Measurements from ENCODE around the gene ZNF136.

ZNF136 gene

GRCh38 chr19:12194827-12195731 lies 32.2 kb downstream of the ZNF136 start:
- Histone ChIP-seq H3K9me3 (ENCODE audit: control insufficient read depth, insufficient read depth, low read length) (no peaks in the 10 kb centered on the region), H3K27ac (ENCODE audit: low read length) (no peak overlapping the region), H3K4me1 (ENCODE audit: control insufficient read depth, insufficient read depth, low read length) (no peaks in the 10 kb centered on the region), H3K36me3 (ENCODE audit: control insufficient read depth, insufficient read depth, low read length) (no peaks in the 10 kb centered on the region), H3K27me3 (ENCODE audit: control insufficient read depth, insufficient read depth, low read length) (no peaks in the 10 kb centered on the region), H3K4me3 (ENCODE audit: low read length) (peak overlapping the region; percentile 64; the same call in 1 of the 2 replicates)
- DNase-seq (ENCODE audit: low read depth, low spot score), result peak; percentile 93
- WGBS (ENCODE audit: insufficient coverage, insufficient read length), result no CpG with 5 or more reads among the region's 62 CpGs

DNA sequence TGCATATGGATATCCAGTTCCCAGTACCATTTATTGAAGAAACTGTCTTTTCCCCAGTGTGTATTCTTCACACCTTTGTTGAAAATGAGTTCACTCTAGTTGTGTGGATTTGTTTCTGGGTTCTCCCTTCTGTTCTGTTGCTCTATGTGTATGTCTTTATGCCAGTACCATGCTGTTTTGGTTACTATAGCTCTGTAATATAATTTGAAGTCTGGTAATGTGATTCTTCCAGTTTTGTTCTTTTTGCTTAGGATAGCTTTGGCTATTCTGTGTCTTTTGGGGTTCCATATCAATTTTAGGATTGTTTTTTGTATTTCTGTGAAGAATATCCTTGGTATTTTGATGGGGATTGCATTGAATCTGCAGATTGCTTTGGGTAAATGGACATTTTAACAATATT lies 35.2 kb downstream of the ZNF136 start:
- no peak overlapping the region for H3K4me3 ChIP-seq (ENCODE audit: low read length)
- no peaks in the 10 kb centered on the region for H3K27me3 ChIP-seq (ENCODE audit: control insufficient read depth, insufficient read depth, low read length)
- DNase-seq (ENCODE audit: low read depth, low spot score), result no peak
- H3K9me3 ChIP-seq (ENCODE audit: control insufficient read depth, insufficient read depth, low read length), result no peaks in the 10 kb centered on the region
- no peak overlapping the region for H3K27ac ChIP-seq (ENCODE audit: low read length)
- no peaks in the 10 kb centered on the region for H3K4me1 ChIP-seq (ENCODE audit: control insufficient read depth, insufficient read depth, low read length)
- no peaks in the 10 kb centered on the region for H3K36me3 ChIP-seq (ENCODE audit: control insufficient read depth, insufficient read depth, low read length)

DNA sequence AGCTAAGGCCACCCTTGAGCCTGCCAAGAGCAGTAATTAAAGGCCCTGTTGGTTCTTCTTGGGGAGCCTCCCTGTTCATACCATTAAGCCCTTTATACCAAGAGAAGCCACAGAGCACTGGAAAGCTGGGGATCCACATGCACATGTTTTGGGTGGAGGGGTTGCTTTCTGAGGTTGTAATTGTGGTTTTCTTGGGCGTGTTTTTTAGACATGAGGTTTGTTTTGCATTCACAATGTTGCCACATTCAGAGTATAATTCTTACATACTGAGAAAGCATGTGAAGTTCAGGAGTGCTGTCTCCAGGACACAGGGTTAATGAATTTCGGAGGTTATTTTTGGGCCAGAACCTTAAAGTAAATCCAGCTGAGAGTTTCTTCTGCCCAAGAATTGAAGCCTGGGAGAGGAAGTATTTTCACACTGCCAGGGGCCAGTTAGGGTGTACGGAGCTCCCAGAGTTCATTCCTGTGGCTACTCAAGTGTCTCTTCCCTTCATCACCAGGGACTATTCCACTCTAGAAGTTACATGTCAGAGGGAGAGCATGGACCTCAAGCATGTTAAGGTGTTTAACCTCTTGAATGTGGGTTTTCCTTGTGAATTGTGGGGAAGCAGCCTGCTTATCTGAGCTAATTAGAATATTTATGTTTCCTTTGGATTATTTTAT lies 37.0 kb downstream of the ZNF136 start:
- Histone ChIP-seq H3K27me3 (ENCODE audit: control insufficient read depth, insufficient read depth, low read length) (no peaks in the 10 kb centered on the region), H3K4me1 (ENCODE audit: control insufficient read depth, insufficient read depth, low read length) (no peaks in the 10 kb centered on the region), H3K9me3 (ENCODE audit: control insufficient read depth, insufficient read depth, low read length) (no peaks in the 10 kb centered on the region; the same call in 1 of the 2 replicates), H3K36me3 (ENCODE audit: control insufficient read depth, insufficient read depth, low read length) (no peaks in the 10 kb centered on the region), H3K4me3 (ENCODE audit: low read length) (no peak overlapping the region), H3K27ac (ENCODE audit: low read length) (no peak overlapping the region)
- DNase-seq (ENCODE audit: low read depth, low spot score), result no peak
- WGBS (ENCODE audit: insufficient coverage, insufficient read length), result no CpG with 5 or more reads among the region's 3 CpGs

DNA sequence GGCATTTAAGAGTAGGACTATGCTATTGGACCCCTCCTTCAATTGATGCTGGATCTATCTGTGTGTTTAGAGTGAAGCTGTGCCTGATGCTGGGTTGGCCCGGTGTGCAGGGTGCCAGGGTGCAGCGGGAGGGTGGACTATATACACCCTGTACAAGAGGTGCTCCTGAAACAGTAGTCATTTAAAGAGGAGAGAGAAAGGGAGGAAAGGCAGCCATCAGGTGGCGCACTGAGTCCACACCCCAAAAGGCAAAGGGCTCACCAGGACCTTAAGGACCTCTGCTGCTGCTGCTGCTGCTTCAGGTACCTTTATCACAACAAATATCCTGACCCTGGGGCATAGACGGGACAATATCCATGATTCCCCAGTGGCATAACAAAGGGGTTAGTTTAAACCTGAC lies 39.4 kb downstream of the ZNF136 start:
- H3K27me3 ChIP-seq (ENCODE audit: control insufficient read depth, insufficient read depth, low read length), result no peaks in the 10 kb centered on the region
- no peak overlapping the region for H3K27ac ChIP-seq (ENCODE audit: low read length)
- WGBS (ENCODE audit: insufficient coverage, insufficient read length), result no CpG with 5 or more reads among the region's 4 CpGs
- DNase-seq (ENCODE audit: low read depth, low spot score), result no peak
- no peaks in the 10 kb centered on the region for H3K36me3 ChIP-seq (ENCODE audit: control insufficient read depth, insufficient read depth, low read length)
- H3K4me1 ChIP-seq (ENCODE audit: control insufficient read depth, insufficient read depth, low read length), result no peaks in the 10 kb centered on the region
- no peak overlapping the region for H3K4me3 ChIP-seq (ENCODE audit: low read length)
- no peaks in the 10 kb centered on the region; the same call in 1 of the 2 replicates for H3K9me3 ChIP-seq (ENCODE audit: control insufficient read depth, insufficient read depth, low read length)

DNA sequence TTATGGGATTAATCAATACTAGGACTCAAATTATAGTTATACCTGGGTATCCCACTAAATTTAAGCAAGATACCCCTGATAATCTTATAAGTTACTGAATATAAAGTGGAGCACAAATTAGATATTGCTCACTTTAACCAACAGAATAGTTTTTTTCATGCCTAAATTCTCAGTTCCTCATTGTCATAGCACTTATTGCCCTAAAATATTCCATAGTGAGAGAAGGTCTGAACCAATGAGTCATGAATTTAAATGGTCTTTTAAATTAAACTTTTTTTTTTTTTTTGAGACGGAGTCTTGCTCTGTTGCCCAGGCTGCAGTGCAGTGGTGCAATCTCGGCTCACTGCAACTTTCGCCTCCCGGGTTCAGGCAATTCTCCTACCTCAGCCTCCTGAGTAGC lies 42.4 kb downstream of the ZNF136 start:
- H3K9me3 ChIP-seq (ENCODE audit: control insufficient read depth, insufficient read depth, low read length), result no peaks in the 10 kb centered on the region; the same call in 1 of the 2 replicates
- DNase-seq (ENCODE audit: low read depth, low spot score), result no peak
- H3K4me3 ChIP-seq (ENCODE audit: low read length), result no peak overlapping the region
- WGBS (ENCODE audit: insufficient coverage, insufficient read length), result no CpG with 5 or more reads among the region's 4 CpGs
- H3K36me3 ChIP-seq (ENCODE audit: control insufficient read depth, insufficient read depth, low read length), result no peaks in the 10 kb centered on the region
- no peaks in the 10 kb centered on the region for H3K27me3 ChIP-seq (ENCODE audit: control insufficient read depth, insufficient read depth, low read length)
- no peak overlapping the region for H3K27ac ChIP-seq (ENCODE audit: low read length)
- no peaks in the 10 kb centered on the region for H3K4me1 ChIP-seq (ENCODE audit: control insufficient read depth, insufficient read depth, low read length)

DNA sequence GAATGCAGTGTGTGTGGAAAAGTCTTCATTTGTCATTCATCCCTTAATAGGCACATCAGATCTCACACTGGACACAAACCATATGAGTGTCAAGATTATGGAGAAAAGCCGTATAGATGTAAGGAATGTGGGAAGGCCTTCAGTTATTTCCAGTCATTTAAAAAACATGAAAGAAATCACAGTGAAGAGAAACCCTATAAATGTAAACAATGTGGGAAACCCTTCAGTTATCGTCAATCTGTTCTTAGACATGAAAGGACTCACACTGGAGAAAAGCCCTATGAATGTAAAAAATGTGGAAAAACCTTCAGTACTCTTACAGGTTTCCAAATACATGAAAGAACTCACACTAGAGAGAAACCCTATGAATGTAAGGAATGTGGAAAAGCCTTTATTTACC lies 45.3 kb downstream of the ZNF136 start:
- WGBS (ENCODE audit: insufficient coverage, insufficient read length), result no CpG with 5 or more reads among the region's 2 CpGs
- Histone ChIP-seq H3K4me1 (ENCODE audit: control insufficient read depth, insufficient read depth, low read length) (no peaks in the 10 kb centered on the region), H3K27me3 (ENCODE audit: control insufficient read depth, insufficient read depth, low read length) (no peaks in the 10 kb centered on the region), H3K9me3 (ENCODE audit: control insufficient read depth, insufficient read depth, low read length) (no peaks in the 10 kb centered on the region; the same call in 1 of the 2 replicates), H3K36me3 (ENCODE audit: control insufficient read depth, insufficient read depth, low read length) (no peaks in the 10 kb centered on the region), H3K27ac (ENCODE audit: low read length) (no peak overlapping the region), H3K4me3 (ENCODE audit: low read length) (no peak overlapping the region)
- DNase-seq (ENCODE audit: low read depth, low spot score), result no peak

DNA sequence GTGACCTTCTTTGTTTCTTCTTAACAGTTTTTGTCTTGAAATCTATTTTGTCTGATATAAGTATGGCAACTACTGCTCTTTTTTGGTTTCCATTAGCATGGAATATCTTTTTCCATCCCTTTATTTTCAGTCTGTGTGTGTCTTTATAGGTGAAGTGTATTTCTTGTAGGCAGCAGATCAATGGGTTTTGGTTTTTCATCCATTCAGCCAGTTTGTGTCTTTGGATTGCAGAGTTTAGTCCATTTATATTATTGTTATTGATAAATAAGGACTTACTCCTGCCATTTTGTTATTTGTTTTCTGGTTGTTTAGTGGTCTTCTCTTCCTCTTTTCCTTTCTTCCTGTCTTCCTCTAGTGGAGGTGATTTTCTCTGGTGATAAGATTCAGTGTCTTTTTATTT lies 54.4 kb downstream of the ZNF136 start:
- Histone ChIP-seq H3K9me3 (ENCODE audit: control insufficient read depth, insufficient read depth, low read length) (no peaks in the 10 kb centered on the region), H3K27me3 (ENCODE audit: control insufficient read depth, insufficient read depth, low read length) (no peaks in the 10 kb centered on the region), H3K4me1 (ENCODE audit: control insufficient read depth, insufficient read depth, low read length) (no peaks in the 10 kb centered on the region), H3K4me3 (ENCODE audit: low read length) (no peak overlapping the region), H3K27ac (ENCODE audit: low read length) (no peak overlapping the region), H3K36me3 (ENCODE audit: control insufficient read depth, insufficient read depth, low read length) (no peaks in the 10 kb centered on the region)
- no peak for DNase-seq (ENCODE audit: low read depth, low spot score)

- Histone ChIP-seq H3K27me3 (ENCODE audit: control insufficient read depth, insufficient read depth, low read length) (no peaks in the 10 kb centered on the region), H3K4me3 (ENCODE audit: low read length) (no peak overlapping the region), H3K36me3 (ENCODE audit: control insufficient read depth, insufficient read depth, low read length) (no peaks in the 10 kb centered on the region), H3K9me3 (ENCODE audit: control insufficient read depth, insufficient read depth, low read length) (no peaks in the 10 kb centered on the region), H3K27ac (ENCODE audit: low read length) (no peak overlapping the region), H3K4me1 (ENCODE audit: control insufficient read depth, insufficient read depth, low read length) (no peaks in the 10 kb centered on the region)
- no CpG with 5 or more reads among the region's 1 CpG for WGBS (ENCODE audit: insufficient coverage, insufficient read length)
- no peak for DNase-seq (ENCODE audit: low read depth, low spot score)
Observed at GRCh38 chr19:12222980-12223630, 60.2 kb downstream of the ZNF136 start.

DNA sequence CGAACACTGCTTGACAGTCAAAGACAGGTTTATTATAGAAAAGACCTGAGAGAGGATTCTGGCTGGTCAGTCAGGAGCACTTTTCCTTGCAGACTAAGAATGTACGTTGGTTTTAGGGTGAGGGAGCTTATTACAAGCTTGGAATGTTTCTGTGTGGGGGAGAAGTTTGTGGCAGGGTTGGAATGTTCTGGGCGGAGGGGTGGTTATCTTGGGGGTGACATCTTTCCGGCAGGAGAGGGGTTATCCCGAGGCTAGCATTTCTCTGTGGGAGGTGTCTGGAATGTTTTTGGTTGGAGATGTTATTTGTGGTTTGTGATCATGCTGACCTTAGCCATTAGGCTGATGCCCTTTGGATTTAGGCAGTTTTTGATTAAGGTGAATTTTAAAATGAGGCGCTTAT lies 61.8 kb downstream of the ZNF136 start:
- no peak overlapping the region for H3K27ac ChIP-seq (ENCODE audit: low read length)
- H3K9me3 ChIP-seq (ENCODE audit: control insufficient read depth, insufficient read depth, low read length), result no peaks in the 10 kb centered on the region
- H3K27me3 ChIP-seq (ENCODE audit: control insufficient read depth, insufficient read depth, low read length), result no peaks in the 10 kb centered on the region
- no CpG with 5 or more reads among the region's 6 CpGs for WGBS (ENCODE audit: insufficient coverage, insufficient read length)
- H3K4me3 ChIP-seq (ENCODE audit: low read length), result no peak overlapping the region
- no peaks in the 10 kb centered on the region for H3K36me3 ChIP-seq (ENCODE audit: control insufficient read depth, insufficient read depth, low read length)
- H3K4me1 ChIP-seq (ENCODE audit: control insufficient read depth, insufficient read depth, low read length), result no peaks in the 10 kb centered on the region
- no peak for DNase-seq (ENCODE audit: low read depth, low spot score)

GRCh38 chr19:12229990-12230389 lies 67.1 kb downstream of the ZNF136 start:
- Histone ChIP-seq H3K9me3 (ENCODE audit: control insufficient read depth, insufficient read depth, low read length) (peaks cover 2% of the 10 kb centered on the region), H3K4me3 (ENCODE audit: low read length) (no peak overlapping the region), H3K36me3 (ENCODE audit: control insufficient read depth, insufficient read depth, low read length) (no peaks in the 10 kb centered on the region), H3K27ac (ENCODE audit: low read length) (no peak overlapping the region), H3K4me1 (ENCODE audit: control insufficient read depth, insufficient read depth, low read length) (no peaks in the 10 kb centered on the region), H3K27me3 (ENCODE audit: control insufficient read depth, insufficient read depth, low read length) (no peaks in the 10 kb centered on the region)
- no peak for DNase-seq (ENCODE audit: low read depth, low spot score)
- no CpG with 5 or more reads among the region's 3 CpGs for WGBS (ENCODE audit: insufficient coverage, insufficient read length)

Measured in iPS DF 6.9 (cell line).